Fibroblast of the conjunctiva (primary cell): Measurements from ENCODE around the gene ZC2HC1B.
"Not testable (repeated sequence)": the region's sequence is repeated elsewhere in the genome, so short reads cannot be mapped to it uniquely, and the experiment has no call there.

Source experiments
- DNase-seq: peaks from one replicate; pipeline ENCODE4 v3.0.0-alpha.2; 2010; ENCODE audit warnings: low read depth

ZC2HC1B gene

DNA sequence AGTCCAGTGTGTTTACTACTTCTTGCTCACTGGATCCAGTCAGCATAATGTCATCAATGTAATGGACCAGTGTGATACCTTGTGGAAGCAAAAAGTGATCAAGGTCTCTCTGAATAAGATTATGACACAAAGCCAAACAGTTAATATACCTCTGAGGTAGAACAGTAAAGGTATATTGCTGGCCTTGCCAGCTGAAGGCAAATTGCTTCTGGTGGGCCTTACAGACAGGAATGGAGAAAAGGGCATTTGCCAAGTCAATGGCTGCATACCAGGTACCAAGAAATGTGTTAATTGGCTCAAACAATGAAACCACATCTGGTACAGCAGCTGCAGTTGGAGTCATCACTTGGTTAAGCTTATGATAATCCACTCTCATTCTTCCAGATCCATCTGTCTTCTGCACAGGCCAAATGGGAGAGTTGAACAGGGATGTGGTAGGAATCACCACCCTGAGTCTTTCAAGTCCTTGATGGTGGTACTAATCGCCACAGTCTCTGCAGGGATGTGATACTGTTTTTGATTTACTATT, 7.0 kb downstream of the ZC2HC1B start:
- DNase-seq: not testable (repeated sequence)

DNA sequence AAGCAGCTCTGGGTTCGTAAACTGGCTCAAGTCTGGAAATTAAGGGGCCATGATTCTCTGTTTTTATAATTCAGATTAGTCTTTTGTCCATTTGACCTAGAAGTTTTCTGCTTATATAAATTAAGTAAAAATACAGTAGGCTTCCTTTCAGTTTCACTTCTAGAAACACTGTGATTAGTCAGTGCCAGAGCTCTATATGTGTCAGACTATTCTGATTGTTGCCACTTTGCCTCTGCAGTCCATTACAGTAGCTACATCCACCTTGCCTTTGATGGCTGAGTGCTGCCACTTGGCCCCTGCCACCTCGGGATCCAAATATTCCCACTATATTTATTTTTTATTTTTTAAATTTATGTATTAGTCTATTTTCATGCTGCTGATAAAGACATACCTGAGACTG, 7.9 kb downstream of the ZC2HC1B start:
- no peak for DNase-seq

DNA sequence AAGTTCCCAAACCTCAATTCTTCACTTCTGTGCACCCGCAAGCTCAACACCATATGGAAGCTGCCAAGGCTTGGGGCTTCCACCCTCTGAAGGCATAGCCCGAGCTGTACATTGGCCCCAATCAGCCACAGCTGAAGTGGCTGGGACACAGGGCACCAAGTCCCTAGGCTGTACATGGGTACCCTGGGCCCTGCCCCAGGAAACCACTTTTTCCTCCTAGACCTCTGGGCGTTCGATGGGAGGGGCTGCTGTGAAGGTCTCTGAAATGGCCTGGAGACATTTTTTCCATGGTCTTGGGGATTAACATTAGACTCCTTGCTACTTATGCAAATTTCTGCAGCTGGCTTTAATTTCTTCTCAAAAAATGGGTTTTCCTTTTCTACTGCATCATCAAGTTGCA, 9.3 kb downstream of the ZC2HC1B start:
- DNase-seq: not testable (repeated sequence)

DNA sequence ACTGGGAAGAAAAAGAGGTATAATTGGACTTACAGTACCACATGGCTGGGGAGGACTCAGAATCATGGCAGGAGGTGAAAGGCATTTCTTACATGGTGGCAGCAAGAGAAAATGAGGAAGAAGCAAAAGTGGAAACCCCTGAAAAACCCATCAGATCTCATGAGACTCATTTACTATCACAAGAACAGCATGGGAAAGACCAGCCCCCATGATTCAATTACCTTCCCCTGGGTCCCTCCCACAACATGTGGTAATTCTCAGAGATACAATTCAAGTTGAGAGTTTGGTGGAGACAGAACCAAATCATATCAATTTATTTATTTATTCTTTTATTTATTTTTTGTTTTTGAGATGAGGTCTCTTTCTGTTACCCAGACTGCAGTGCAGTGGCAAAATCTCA, 10.2 kb downstream of the ZC2HC1B start:
- DNase-seq: not testable (repeated sequence)

DNA sequence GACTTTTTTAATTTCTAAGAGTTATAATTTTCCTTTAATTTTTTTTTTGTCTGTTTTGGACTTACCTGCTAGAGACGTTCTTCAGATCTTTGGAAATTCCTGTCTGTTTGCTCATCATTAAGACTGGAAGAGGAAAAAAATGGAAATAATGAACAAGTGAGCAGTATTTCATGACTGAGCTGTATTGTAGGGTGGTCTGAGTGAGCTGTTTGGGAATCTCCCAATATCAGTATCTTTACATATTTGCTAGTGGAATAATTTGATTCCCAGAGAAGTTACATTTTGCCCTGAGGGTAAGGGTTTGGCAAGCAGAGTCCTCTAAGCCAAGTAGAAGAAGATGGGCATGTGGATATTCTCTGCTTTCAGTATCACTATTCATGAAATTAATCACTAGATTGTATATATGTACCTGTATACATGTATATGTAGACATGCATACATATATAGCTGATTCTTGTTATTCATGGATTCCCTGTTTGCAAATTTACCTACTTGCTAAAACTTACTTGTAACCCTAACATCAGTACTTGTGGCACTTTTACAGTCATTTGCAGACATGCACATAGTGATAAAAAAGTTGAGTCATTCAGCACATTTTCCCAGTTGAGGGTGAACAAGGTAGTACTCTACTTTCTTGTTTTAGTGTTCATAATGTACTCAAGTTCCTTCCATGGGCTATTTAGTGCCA, 13.5 kb downstream of the ZC2HC1B start:
- no peak for DNase-seq

DNA sequence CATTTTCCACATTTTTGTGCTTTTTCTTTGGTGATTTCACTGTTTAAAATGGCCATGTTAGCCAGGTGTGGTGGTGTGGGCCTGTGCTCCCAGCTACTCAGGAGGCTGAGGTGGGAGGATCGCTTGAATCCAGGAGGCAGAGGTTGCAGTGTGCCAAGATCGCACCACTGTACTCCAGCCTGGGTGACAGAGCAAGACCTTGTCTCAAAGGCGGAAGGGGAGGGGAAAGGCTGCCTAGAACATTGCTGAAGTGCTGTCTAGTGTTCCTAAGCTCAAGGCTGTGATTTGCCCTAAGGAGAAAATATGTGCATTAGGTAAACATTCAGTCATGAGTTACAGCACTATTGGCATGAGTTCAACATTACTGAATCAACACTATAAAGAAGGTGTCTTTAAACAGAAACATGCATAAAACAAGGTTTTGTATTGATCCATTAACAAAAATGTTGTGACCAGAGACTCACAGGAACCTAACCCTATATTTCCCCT, 14.0 kb downstream of the ZC2HC1B start:
- DNase-seq: no peak

DNA sequence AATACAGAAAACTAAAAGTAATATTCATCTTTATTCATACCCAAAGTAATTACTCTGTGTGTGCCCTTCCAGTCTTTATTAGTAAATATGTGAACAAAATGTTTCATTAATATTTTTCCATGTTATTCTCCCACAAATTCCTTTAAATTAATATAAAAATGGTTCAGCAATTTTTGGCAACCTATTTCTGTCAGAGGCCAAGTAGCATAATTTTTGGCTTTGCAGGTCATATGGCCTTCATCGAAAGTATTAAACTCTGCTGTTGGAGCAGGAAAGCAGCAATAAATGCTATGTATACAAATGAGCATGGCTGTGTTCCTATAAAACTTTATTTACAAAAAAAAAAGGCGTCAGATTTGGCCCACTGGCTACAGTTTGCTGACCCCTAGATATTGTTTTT, 16.1 kb downstream of the ZC2HC1B start:
- no peak for DNase-seq

DNA sequence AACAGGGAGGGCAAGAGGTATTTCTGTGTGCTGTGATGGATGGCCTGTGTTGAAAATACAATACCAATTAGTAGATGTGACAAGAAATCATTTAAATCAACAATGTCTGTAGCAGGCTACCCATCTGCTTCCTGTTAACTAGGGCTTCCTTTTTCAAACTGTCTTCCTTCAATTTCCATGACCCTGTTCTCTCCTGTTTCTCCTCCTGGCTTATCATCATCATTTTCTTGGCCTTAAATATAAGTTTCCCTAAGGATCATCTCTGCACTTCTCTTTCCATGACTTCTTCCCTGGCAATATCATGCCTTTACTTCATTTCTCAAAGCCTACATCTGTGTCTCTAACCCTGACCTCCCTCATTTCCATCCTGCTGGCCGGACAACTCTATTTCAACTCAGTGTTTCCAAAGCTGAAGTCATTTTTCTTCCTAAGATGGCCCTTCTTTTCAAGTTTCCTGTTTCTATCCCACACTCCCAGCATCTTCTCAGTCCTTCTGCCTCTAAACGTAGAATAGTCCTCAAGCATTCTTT, 18.2 kb downstream of the ZC2HC1B start:
- no peak for DNase-seq

DNA sequence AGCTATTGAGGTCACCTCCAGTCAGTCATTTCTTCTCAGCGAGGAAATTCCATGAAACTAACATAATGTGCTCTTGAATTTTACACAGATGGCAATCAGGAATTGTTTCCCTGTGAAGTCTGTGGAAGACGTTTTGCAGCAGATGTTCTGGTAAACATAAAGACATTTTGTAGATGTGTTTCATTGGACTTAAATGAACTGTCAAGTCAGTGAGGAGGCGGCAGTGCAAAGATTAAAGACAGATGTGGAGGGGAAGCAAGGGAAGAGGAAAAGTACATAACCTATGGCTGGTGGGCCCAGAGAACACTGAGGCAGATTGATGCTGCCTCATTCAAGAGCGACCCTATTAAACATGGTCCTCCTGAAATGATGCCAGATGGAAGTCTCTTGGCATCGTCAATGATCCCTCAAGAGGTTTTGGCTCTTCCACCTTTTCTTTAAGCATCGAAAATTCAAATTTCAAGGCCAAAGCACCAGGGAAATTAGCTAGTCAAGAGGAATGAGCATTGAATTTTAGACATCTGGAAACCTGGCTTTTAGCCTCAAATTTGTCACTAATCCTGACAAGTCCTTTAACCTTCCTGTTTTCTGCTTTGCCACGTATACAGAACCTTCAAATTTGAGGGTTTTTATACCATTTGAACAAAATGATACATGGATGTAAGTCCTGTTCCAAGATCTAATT, 20.1 kb downstream of the ZC2HC1B start:
- DNase-seq: peak; percentile 8

DNA sequence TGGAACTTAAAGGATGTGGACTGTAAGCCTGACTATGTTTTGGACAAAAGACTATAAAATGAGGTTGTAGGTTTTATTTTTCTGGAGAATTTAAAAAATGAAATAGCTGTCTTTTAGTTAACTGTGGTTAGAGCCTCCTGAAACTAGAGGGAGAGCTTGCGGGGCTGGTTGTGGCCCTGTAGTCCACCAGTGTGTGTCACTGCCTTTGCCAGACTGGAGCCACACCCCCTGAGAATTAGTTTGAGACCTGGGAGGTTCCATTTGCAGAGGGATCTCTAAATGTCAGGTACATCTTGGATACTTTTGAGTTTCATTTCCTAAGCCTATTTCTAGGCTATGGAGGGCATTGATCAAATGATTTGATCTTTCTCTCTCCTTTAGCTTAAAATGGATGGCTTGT, 20.8 kb downstream of the ZC2HC1B start:
- no peak for DNase-seq

DNA sequence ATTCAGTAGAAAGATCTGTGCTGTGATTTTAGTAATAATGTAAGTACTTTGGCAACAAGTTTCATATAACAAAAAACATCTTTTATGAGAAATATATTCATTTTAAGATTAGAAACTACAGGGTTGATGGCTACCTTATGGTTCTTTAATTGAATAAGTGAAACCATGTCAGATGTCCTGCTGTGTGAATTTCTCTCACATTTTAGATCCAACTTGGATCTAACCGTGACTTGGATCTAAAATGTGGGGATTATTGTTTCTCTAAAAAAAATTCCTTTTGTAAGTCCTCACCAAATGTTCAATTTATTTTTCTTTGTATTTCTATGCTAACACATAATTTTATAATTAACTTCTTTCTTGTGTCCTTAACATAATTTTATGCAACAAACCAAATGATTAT, 30.4 kb downstream of the ZC2HC1B start:
- DNase-seq: no peak

DNA sequence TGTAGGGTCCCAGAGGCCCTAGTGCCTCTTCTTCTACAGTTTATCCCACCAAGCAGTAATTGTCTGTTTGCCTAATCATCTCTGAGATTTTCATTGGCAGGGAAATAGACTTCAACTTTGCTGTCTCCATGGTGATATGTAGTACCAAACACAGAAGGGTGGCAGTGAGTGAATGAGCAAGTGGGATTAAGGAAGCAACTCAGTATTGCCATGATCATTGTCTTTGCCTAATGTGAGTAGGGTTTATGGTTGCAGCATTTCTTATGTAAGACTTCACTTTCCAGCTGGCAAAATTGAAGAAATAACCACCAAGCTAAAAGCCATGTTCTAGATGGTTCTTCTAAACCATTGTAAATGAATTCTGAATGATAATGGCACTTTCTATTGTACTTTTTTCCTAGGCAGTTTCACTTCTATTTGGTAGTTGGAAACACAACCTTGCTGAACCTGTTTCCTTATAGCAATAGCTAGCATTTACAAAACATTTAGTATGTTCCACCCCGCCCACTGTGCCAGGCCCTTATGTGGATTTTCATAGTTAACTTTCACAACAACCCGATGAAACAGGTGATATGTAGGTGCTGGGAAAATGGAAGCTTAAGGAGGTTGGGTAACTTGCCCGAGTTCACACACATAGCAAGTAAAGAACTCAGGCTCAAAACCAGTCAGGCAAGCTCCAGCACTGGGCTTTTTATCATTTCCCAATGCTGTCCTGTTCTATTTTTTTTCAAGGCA, 32.0 kb downstream of the ZC2HC1B start:
- DNase-seq: no peak

DNA sequence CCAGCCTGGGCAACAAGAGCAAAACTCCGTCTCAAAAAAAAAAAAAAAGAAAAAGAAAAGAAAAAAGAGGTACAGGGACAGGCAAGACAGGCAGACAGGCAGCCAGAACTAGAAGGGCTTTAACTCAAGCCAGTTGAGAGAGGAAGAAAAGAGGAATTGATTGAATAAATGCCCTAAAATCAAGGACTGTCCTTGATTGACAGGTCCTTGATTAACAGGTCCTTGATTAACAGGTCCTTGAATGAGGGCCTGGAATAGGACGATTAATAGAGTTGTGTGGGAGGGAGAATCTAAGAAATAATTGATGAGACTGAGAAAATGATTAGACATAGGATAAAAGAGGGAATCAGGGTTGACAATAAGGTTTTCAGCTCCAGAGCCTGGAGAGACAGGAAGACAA, 36.1 kb downstream of the ZC2HC1B start:
- DNase-seq: no peak

DNA sequence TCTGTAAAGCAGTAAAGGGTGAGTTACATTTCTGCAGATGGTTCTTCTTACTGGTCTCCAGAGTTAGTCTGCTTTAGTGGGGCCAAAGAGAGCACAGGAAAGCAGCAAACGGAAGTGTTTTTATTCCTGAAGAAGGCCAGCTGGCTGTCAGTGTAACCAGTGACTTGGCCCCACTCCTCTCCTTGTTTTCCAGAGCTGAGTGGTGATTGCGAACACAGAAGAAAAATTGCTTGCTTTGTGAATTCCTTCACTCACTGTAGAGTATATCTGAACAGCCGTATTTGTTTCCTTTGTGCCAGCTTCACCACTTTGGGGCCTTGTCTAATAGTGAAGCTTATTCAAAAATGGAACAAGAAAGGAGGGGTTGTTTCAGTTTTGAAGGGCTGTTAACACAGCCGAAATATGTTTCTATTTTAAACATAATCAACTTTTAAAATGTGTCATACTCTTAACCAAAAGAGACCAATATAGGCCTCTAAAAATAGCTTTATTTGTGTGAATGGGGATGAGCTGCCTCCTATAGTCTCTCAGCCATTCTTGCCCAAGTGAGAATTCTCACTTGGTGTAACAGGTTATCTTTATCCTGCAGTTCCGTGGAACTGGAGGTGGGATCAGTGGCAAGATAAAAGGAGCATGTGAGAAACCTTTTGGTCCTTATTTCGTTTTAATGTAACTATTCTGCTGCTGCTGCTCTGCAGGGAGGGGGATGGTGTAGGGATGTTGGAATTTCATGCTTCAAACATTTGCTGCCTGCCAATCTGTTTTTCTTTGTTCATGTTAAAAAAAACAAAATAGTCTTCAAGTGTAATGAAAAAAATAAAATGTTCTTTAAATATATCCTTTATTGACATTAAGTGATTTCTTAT, 37.8 kb downstream of the ZC2HC1B start:
- DNase-seq: no peak

DNA sequence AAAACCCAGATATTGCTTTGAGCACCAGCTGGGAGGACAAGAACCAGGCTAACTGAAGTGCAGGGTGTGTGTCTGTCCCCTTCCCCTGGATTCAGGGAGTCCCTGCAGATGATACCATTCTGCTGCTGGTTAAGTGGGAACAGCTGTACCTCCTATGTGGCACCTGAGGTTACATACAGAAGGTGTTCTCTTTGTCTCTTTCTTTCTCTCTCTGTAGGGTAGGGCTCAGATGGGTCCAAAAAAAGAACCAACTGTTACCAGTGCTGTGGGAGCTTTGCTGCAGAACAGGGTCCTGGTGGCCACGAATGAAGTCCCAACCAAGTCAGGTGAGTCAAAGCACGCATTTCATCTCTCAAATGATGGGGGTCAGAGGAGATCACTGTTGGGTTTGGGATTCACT, 38.6 kb downstream of the ZC2HC1B start:
- DNase-seq: no peak

DNA sequence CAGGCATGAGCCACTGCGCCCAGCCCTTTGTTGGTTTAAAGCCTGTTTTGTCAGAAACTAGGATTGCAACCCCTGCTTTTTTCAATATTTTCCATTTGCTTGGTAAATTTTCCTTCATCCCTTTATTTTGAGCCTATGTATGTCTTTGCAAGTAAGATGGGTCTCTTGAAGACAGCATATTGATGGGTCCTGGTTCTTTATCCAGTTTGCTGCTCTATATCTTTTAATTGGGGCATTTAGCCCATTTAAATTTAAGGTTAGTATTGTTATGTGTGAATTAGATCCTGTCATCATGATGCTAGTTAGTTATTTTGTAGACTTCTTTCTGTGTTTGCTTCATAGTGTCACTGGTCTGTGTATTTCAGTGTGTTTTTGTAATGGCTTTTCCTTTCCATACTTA, 46.8 kb downstream of the ZC2HC1B start:
- no peak for DNase-seq

DNA sequence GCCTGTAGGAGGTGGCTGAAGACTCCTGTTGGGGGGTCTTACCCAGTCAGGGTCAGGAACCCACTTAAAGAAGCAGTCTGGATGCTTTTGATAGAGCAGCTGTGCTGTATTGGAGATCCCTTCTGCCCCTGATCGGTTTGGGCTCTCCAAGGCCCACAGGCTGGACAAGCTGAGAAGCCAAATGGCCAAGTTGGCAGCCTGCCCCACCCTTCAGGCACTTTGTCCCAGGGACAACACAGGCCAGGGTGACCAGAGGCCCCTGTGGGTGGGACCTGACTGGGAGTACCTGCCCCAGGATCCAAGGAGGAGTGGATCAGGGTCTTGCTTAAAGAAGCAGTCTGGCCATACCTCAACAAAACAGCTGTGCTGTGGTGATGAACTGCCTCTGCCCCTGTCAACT, 48.4 kb downstream of the ZC2HC1B start:
- DNase-seq: no peak

DNA sequence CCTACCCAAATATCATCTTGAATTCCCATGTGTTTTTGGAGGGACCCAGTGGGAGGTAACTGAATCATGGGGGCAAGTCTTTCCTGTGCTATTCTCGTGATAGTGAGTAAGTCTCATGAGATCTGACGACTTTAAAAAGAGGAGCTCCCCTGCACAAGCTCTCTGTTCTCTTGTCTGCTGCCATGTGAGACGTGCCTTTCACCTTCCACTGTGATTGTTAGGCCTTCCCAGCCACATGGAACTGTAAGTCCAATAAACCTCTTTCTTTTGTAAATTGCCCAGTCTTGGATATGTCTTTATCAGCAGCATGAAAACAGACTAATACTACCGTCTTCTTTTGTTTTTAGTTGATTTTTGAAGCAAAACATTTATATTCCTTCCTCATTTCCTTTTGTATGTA, 52.8 kb downstream of the ZC2HC1B start:
- not testable (repeated sequence) for DNase-seq

DNA sequence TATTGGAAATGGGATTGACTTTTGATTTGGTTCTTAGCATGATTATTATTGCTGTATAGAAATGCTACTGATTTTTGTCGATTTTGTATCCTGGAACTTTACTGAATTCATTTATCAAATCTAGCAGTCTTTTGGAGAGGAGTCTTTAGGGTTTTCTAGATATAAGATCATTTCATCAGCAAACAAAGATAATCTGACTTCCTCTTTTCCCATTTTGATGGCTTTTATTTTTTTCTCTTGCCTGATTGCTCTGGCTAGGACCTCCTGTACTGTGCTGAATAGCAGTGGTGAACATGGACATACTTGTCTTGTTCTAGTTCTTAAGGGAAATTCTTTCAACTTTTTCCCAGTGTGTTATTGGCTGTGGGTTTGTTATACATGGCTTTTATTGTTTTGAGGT, 64.6 kb downstream of the ZC2HC1B start:
- no peak for DNase-seq

DNA sequence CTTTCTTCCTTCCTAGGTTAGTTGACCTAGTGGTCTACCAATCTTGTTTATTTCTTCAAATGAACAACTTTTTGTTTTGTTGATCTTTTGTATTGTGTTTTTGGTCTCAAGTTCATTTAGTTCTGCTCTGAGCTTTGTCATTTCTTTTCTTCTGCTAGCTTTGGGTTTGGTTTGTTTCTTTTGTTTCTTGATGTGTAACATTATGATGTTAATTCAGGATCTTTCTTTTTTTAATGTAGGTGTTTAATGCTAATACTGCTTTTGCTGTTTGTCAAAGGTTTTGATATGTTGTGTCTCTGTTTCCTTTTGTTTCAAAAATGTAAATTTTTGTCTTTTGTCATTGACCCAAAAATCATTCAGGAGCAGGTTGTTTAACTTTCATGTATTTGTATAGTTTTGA, 65.7 kb downstream of the ZC2HC1B start:
- no peak for DNase-seq

DNA sequence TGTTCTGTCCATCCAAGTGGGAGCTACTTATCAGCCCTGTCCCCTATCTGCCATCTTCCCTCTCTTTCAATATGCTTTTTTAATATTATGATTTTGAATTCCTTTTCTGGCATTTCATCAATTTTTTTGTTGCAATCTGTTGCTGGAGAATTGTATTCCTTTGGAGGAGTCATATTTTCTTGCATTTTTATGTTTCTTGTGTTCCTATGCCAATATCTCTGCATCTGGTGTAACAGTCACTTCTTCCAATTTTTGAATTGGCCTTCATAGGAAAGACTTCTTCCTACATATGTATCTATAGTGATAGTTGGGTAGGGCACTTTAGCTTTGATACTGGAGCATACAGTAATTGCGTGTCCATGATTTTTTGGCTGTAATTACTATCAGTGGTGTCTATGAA, 70.1 kb downstream of the ZC2HC1B start:
- DNase-seq: no peak

DNA sequence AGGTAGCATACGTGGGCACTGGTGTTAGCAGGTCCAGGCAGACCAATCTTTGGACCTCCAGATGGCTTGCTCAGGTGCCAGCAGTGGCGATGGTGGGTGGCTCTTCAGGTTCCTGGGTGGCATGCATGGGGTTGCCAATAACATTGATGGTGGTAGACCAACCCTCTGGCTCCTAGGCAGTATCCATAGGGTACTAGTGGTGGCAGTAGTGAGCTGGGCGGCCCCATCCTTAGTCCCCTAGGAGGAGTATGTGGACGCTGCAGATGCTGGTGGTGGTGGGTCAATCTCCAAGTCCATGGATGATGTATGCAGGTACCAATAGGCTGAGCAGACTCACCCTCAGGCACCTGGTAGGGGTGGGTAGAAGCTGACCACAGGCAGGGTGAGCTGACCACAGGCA, 70.6 kb downstream of the ZC2HC1B start:
- no peak for DNase-seq
